Measurements from ENCODE around the gene DMBT1.
A peak's percentile ranks its signal among the peaks of the same experiment; 100 is the strongest.
"Not testable (repeated sequence)": the region's sequence is repeated elsewhere in the genome, so short reads cannot be mapped to it uniquely, and the experiment has no call there.

The DMBT1 gene

DNA sequence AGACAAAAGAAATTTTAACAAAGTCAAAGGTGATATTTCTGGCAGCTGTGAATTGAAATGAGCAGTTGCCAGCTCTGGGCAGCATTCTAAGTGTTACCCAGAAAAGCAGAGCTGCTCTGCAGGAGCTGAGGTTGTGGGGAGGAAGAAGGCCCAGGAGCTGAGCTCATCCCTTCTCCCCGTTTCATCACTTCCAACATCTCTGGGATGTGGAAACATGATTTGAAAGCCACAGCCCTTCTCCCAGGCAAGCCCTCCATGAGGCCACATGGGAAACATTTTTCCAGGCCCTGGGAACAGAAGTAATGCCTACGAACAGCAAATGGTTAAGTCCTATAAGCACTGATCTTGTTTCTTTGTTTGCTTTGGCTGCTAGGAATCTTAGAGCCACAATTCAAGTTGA lies 10.9 kb upstream of the DMBT1 start:
- DNase-seq = no peak

DNA sequence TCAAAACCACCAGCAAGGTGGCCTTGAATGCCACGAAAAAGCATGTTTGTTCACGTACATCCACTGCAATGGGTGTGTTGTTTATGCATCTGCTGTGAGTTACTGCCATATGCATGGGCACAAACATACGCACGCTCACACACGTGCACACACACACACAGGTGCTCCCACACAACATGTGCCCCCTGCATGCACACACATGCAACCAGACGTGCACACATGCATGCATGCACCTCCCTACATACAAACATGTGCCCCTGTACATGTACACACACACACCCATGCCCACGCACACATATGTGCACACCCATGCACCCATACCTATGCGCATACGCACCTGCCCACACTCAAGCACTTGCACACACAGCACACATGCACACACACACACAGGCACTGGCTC lies 10.1 kb upstream of the DMBT1 start:
- DNase-seq = no peak

DNA sequence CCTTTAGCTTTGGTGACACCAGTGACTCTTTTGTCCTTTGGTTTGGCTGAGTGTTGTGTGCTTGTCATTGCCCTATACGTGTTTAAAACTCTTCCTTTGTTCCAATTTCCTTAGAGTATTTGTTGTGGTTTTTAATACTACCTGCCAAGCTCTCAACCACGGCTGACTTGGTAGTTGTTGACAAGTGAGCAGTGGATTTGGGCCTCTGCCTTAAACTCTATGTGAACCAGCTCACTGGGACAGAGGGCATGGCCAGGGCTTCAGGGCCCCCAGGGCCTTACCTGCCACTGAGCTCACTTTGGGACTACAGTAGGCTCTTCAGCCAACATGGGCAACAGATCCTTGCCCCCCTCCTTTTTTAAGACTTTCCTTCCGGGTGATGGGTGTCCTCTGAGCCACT lies 9.6 kb upstream of the DMBT1 start:
- DNase-seq = no peak

DNA sequence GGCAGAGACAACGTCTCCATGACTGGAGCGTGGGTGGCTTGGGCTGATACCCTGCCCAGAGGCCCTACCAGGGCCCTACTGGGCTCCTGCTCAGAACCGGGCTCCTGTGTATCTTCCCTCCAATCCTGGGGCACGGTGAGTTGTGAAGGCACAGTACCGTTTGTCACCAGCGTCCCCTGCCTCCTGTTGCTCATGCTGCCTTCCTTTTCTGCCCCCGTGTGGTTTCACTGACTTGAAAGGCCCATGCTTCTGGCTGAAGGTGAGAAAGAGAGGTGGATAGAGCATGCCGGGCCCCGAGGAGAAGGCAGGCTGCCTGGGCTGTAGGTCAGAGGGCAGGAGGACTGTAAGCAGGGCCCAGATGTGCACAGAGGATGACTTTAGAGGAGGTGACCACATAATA lies 9.1 kb upstream of the DMBT1 start:
- no peak for DNase-seq

DNA sequence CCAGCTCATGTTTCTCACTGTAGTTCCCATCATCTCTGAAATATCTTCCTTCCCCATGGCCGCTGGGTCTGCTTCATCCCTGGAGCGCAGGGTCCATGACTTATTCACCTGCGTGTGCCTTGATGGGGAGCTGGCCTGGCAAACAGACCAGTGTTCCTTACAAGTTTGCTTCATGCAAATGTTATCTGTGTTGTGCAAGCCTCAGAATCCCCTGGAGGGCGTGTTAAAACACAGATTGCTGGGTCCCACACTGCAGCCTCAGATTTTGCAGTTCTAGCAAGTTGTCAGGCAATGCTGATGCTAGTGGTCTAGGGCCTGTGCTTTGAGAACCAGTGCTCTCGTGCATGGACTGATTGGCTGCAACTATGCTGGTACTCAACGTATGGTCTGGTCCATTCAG lies 7.2 kb upstream of the DMBT1 start:
- no peak for DNase-seq

DNA sequence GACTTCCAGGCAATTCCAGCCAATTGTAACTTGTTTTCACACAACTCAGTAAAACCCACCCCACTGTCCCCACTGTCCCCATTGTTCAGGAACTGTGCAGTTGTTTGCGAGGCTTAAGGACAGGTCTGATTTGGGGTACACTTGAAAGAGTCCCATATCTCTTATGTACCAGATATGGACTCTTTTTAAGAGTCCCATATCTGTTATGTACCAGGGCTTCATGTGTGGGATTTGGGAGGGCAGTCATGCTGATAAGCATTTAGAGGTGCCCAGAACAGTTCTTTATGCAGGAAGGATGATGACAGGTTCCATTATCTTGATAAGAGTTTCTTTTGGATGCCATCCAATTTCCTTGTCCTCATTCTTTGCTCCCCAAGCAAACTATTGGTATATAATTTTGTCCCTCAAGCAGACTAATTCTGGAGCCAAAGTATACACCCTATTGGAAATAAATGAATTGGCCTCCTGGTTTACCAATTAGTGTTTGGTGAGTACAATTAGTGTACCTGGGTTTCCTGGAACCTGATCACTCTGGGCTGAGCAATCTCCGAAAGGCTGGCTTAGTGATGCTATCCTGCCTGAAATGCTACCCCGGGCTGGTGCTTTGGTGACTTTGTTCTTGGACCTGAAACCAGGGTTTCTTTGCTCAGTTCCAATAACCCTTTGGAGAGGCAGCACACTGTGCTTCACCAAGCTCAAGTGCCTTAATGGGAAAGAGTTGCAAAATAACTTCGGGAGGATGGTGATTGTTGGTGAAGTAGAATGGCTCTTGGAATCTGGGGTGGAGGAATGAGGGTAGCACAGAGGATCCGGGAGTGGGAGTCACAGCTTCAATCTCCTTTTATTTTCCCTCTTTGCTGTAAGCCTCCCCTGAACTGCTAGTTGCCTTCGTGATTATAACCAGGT lies 6.2 kb upstream of the DMBT1 start:
- no peak for DNase-seq

DNA sequence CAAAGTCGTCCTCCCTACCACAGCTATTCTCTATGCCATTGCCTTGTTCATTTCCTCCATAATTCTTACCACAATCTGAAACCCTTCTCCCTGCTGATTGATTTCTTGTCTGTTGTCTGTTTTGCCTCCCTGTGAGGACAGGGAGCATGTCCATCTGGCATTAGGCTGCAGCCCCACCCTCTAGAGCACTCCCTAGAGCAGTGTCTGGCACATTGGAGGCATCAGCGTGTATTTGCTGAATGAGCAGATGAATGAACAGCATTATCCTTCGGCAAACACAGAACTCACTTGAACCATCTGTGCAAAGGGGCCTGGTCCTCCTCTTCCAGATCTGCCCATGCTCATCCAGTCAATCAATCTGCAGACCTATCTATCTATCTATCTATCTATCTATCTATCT lies 5.1 kb upstream of the DMBT1 start:
- DNase-seq = peak; percentile 42

DNA sequence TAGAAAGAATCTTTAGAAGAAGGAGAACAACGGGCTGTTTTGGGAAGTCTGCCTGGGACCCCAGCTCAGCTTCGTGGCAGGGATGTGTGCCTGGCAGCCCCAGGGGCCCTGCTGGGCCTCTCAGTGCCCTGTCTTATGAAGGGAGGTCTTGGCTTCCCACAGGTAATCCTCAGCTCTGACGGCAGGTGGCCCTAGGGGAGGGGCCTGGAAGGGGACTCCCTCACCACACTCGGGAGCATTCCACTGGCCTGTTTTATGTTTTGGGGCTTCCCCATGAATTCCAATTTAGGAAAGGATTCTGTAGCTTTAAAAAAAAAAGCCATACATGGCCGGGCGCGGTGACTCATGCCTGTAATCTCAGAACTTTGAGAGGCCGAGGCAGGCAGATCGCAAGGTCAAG lies 3.0 kb upstream of the DMBT1 start:
- no peak for DNase-seq

DNA sequence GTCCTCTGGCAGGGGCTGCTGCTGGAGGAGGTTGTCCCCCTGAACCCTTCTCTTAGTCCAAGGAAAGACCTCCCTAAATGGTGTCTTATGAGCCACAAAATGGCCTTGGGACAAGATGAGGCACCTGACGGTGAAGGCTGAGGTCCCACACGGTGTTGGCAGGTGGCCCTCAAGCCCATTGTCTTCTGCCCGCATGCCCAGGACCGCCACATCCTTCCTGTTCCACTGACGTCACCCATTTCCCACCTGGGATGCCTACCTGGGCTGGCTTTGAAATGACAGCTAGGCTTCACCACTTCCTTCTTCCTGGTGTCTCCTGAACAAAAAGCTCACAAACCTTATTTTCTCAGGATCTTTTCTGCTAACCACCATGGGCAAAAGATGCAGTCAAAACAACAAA lies 2.1 kb upstream of the DMBT1 start:
- DNase-seq = no peak

DNA sequence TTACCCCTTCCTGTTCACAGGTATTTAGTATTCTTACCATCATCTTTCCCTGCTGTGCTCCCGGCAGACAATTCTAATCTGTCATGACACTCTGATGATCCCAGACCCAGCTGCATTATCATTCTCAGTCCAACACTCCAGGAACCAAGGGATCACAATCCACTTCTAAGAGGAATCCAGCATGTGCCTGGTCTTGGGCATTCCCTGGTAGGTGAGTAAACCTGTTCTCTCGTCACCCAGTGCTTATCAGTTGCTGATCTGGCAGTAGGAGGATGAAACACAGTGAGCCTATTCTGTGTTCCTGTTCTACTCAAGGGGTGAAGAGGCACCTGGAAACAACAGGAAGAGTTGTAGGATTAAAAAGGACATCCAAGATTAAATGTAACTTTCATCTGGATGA lies 1.3 kb upstream of the DMBT1 start:
- no peak for DNase-seq

DNA sequence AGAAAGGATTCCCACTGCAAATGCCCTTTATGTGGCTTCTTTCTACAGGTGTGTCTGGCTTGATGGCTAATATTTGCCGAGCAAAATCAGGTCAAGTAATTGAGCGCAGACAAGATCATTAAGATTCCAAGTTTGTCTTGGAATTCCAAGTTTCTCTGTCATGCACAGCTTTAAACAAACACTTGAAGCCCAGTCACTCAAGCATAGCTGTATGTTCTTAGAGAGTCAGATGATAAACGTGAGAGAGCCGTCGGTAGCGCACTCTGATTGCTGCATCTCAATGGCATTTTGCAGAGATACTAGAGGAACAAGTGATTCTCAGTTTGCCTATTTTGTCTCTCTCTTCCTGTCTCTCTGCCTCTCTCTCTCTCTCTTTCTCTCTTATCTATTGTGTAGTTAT lies 658 bp downstream of the DMBT1 start:
- no peak for DNase-seq

DNA sequence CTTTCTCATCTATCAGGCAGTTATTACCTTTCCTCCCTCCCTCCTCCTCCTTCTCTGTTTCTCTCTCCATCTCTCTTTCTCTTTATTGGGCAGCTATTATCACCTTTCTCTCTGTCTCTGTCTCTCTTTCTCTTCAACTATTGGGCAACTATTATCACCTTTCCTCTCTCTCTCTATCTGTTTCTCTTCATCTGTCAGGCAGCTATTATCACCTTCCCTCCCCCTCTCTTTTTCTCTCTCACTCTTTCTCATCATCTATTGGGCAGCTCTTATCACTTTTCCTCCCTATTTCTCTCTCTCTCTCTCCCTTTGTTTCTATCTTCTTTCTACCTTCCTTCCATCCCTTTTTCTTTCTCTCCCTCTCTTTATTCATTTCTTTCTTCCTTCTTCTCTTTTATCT lies 1.2 kb downstream of the DMBT1 start:
- DNase-seq = no peak

DNA sequence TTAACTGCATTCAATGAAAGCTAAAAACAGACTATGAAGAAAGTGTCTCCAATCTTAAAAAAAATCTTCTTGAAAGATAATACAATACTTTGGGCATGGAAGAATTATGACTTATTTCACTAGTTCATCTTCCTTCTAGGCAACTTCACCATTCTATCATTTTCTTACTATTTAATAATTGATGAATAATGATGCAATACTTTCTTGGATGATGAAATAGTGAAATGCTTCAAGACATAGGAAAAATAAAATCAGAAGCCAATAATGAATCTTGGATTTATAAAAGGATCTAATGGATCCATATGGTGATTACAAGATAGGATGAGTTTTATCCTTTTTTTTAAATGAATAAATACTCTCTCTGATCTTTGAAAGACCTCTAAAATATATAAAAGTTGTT lies 4.4 kb downstream of the DMBT1 start:
- no peak for DNase-seq

DNA sequence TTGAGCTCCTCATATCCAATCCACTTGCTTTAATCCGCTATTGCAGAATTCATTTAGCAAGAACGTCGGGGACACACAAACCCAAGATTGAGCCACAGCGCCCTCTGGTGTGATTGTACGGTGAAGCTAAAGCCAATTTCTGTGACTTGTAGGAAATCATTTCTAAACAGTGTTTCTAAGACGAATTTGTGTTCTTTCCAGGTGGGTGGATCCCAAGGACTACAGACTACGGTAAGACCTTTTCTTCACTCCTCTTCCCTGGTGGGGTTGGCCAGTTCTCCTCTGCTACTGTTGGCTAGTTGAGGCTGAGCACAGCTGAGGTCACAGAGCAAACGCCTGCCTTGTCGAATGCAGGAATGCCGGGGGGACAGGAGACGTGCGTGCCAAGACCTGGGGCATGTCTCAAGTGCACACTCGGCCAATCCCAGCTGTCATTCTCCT lies 5.2 kb downstream of the DMBT1 start:
- peak; percentile 32 for DNase-seq

DNA sequence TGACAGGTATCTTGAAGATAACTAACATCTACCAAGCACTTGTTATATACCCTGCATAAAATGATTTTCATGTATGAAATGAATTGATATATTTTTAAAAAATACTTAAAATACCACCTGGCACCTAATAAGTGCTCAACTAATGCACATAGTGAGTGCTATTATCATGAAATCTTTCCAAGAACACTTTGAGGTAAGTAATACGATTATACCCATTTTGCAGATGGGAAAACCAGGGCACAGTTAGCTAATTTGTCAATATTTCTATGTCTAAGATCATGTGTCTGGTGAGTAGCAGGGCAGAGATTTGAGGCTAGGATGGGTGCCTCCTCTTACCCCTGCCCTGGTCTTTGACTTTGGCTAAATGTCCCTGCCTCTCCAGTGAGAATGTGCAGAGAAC lies 6.1 kb downstream of the DMBT1 start:
- no peak for DNase-seq

DNA sequence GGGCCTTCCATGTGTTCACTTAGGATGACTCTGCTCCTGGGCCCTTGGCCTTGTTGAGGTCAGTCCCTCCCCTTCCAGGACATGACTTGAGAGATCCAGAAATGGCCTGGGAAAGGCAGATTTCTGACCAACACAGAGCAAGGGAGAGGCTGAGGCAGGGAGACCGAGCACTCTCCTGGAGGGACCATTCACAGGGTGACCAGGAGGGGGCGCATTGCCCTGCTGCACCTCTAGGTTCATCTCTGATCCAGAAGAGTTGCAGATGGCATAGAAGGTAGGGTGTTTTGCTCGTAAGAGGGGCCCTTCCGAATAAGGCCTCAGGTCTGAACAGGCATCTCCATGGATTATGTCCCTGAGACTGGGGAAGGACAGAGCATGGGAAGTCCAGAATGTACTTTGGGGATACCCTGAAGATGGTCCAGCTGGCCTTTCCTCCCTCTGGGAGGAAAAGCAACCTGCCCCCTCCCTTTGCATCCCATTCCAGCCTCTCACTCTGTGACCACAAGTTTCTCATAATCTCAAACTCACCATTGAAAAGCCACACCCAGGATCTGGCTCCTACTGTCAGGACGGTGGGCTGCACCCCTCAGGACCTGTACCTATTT lies 6.6 kb downstream of the DMBT1 start:
- no peak for DNase-seq

DNA sequence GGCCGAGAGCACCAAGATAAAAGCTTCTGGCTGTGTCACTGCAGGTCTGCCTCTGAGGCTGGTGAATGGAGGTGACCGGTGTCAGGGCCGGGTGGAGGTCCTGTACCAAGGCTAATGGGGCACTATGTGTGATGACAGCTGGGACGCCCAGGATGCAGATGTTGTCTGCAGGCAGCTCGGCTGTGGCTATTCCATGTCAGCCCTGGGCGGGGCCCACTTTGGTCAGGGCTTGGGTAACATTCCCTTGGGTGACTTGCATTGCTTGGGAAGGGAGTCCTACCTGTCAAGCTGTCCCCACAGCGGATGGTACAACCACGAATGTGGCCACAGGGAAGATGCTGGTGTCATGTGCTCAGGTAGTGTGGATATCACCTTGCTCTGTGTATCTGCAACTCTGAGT lies 8.0 kb downstream of the DMBT1 start:
- DNase-seq = no peak

DNA sequence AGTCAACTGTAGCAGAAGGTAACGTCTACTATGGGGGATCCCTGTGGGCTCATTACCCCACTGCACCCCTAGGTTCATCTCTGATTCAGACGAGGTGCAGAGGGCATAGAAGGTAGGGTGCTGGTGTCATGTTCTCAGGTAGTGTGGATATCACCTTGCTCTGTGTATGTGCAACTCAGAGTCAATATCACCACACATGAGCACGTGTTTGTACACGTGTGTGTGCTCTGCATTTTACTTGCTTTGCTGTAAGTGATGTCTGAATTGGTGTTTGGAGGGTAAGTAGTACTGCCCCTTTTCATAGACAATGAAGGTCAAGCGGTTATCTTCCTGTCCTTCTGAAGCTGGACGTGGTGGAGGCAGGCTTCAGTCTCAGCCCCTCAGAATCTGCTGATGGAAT lies 10.4 kb downstream of the DMBT1 start:
- no peak for DNase-seq

DNA sequence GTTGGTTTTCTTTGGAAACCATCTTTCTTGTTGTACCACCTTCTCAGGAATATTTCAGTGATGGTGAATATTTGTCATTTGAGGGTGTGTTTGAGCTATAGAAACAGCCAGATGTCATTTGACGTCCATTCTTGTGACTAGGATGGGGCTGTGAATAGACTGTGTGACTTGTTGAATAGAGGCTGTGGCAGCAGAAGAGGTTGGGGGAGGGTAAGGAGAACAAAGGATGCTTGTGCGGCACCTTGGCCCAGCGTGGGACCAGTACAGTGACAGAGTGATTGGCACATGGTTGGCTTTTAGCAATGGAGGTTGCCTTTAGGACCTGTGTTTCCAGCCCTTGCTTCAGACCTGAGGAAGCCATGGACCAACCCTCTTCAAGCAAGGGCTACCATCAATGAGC lies 11.3 kb downstream of the DMBT1 start:
- no peak for DNase-seq

DNA sequence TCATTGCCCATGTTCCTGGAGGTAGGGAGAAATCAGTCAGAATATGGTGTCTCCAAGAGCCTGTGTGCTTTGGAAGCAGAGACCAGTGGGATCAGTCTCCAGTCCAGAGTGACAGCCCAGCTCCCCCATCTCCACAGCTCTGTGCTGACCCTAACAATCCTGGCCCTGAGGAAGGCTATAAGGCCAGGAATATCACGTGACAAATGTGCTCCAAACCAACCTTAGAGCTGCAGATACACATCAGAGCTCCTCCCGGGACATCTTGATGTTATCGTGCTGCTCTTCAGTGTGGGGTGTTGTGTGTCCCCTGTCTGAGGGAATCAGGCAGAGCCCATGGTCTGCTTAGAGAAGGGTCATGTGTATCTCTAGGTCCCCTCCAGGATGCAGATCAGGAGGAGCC lies 15.2 kb downstream of the DMBT1 start:
- DNase-seq = no peak

DNA sequence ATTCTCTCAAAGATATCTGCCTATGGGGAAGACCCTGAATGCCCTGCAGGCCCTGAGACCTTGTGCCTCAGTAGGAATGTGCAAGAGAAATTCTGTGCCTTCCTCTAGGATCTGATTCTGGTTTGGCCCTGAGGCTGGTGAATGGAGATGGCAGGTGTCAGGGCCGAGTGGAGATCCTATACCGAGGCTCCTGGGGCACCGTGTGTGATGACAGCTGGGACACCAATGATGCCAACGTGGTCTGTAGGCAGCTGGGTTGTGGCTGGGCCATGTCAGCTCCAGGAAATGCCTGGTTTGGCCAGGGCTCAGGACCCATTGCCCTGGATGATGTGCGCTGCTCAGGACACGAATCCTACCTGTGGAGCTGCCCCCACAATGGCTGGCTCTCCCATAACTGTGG lies 15.7 kb downstream of the DMBT1 start:
- DNase-seq = no peak

DNA sequence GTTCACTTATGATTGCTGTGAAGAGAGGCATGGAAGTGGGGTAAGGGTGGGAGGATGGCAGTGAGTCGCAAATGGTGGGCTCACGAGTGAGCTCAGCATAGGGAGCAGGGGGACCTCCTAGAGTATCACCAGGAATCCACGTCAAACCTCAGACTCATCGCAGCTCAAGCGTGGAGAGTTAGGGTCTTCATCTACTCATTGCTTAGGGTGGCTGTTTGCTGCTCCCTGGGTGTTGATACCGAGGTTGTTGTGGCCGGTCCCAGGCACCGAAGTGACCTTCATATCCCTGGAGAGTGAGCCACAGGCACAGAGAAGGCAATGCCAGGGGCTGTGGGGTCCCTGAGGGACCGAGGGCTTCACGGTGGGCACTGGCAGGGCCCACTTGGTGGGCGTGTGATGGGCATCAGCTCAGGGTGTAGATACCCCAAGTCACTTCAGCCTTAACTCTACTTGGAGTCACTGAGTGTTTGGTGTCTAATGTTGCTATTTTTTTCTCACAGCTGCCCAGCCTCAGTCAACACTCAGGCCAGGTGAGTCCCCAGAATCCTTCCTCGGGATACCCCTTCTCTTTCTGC lies 16.8 kb downstream of the DMBT1 start:
- no peak for DNase-seq

DNA sequence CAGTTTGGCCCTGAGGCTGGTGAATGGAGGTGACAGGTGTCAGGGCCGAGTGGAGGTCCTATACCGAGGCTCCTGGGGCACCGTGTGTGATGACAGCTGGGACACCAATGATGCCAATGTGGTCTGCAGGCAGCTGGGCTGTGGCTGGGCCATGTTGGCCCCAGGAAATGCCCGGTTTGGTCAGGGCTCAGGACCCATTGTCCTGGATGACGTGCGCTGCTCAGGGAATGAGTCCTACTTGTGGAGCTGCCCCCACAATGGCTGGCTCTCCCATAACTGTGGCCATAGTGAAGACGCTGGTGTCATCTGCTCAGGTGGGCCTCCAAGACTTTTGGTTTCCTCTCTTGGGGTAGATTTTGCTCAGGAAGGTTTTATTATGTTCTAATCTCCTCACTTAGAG lies 25.5 kb downstream of the DMBT1 start:
- not testable (repeated sequence) for DNase-seq

DNA sequence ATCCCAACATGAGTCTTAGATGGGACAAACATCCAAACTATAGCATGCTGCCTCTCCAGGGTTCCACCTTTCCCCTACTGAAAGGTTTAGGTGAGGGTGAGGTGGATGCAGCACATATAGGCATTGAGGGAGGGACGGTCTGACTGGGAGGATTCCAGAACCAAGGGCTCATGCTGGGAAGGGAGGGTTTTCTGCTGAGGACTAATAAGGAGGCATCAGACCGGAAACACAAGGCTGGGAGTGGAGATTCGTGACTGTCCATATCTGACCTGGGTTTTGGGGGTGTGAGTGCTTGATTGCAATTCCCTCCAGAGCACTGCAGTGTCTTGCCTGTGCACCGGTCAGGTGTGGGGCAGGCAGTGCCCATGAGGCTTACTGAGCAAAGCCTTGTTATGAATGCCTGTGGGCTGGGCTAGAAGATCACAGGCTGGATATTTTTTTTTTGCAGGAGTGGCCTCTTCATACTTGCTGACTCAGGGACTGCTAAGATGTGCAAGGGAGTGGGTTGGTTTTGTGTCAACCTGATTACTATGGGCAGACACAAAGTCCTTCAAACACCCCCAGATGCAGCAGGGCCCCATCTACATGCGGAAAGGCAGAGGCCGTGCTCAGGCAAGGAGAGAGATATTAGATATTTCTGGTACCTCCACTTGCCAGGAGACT lies 26.7 kb downstream of the DMBT1 start:
- no peak for DNase-seq

All from NCI-H524 treated with DMSO at 0.1 percent for 48 hours (cell line).